DND-41 (cell line): ENCODE results near the gene BMPR1A.

ENCODE experiments used
- CTCF ChIP-seq: IDR thresholded peaks from 2 replicates; pipeline ENCODE4 v1.5.1; 2012; ENCODE audit warnings: borderline replicate concordance, low read length, moderate library complexity, mild to moderate bottlenecking; ENCODE audit not compliant: poor library complexity, severe bottlenecking; ENCODE audit errors: extremely low read depth
- EZH2 ChIP-seq: IDR thresholded peaks from 3 replicates; pipeline ENCODE4 v1.6.1; 2012; ENCODE audit warnings: borderline replicate concordance, low read depth, mild to moderate bottlenecking, moderate library complexity, low read length, inconsistent platforms; ENCODE audit not compliant: severe bottlenecking

DNA sequence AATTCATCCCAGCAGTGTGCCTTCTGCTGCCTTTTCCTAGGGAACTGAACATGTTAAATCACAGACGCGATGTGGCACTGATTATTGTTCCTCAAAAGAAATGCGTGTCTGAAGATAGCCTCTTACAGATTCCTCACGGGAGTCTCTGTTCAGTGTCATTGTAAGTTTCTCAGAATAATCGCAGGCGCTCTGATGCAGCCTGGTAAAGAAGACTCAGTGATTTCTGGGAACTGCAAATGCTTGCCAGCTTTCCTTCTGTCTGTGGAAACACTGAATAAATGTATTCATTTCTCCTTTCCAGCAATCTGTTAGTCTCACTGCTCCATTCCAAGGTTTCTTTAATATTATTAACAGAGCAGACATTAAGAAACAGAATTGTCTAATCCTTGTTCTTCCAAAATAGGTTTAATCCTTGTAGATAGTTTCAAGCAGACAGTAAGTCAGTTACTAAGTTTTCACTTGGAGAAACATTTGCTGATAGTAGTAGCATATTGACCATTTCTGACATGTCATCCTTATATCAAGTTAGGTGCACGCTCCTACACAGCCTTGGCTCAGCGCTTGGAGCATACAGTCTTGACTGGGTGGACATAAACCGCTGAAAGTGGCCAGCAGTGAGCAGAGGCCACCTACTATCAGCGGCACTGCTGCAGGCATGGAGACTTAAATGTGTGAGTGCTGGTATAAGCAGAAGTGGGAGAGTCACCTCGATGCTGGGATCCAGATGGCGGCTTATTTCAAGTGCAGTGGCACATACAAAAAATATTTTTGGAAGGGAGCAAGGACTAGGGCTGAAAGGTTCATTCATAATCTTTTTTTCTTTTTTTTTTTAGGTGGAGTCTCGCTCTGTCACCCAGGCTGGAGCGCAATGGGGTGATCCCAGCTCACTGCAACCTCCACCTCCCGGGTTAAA lies 173.3 kb downstream of the BMPR1A start:
- TF ChIP-seq CTCF, result no peak
- no peak for TF ChIP-seq EZH2
